Choroid plexus epithelial cell (primary cell): ENCODE data around the gene ABCB11.

Experiments used
- DNase-seq: peaks from one replicate; pipeline ENCODE4 v3.0.0-alpha.2; 2010; ENCODE audit warnings: low read depth
- H3K4me3 ChIP-seq: 2 replicates; pipeline ENCODE4 v1.5.1; 2011; ENCODE audit warnings: low read depth, mild to moderate bottlenecking, control low read depth, low read length, moderate library complexity
- TF ChIP-seq, protein P1 (sequence below): conservative IDR thresholded peaks from 2 replicates; pipeline ENCODE4 v1.5.1; 2011; ENCODE audit warnings: low read depth, mild to moderate bottlenecking, control low read depth, inconsistent platforms, low read length, moderate library complexity

The ABCB11 gene

DNA sequence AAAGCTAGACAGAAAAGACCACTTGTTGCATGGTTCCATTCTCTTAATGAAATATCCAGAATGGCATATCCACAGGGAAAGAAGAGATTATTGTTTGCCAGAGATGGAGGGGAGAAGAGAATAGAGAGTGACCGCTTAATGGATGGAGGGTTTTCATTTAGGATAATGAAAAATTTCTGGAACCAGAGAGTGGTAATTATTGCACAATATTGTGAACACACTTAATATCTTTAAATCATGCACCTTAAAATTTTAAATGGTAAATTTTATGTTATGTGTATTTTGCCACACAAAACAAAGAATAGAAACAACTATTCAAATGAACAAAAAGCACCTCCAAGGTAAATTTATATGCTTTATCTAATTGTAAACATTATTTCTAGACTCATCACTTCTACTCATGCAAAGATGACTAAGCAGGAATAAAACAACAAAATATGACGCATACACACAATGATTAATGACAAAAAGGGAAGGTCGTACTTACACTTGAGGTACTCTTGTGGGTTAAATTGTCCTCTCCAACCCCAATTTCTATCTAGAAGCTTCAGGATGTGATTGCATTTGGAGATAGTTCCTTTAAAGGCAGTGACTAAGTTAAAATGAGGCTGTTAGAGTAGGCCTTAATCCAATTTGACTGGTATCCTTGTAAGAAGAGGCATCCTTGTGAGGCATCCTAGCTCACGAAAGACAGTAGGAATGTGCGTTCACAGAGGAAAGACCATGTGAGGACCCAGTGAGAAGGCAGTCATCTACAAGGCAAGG, 19.5 kb upstream of the ABCB11 start:
- peak; percentile 20 for DNase-seq
- H3K4me3 ChIP-seq = no peak overlapping the region
- TF ChIP-seq, protein P1, sequence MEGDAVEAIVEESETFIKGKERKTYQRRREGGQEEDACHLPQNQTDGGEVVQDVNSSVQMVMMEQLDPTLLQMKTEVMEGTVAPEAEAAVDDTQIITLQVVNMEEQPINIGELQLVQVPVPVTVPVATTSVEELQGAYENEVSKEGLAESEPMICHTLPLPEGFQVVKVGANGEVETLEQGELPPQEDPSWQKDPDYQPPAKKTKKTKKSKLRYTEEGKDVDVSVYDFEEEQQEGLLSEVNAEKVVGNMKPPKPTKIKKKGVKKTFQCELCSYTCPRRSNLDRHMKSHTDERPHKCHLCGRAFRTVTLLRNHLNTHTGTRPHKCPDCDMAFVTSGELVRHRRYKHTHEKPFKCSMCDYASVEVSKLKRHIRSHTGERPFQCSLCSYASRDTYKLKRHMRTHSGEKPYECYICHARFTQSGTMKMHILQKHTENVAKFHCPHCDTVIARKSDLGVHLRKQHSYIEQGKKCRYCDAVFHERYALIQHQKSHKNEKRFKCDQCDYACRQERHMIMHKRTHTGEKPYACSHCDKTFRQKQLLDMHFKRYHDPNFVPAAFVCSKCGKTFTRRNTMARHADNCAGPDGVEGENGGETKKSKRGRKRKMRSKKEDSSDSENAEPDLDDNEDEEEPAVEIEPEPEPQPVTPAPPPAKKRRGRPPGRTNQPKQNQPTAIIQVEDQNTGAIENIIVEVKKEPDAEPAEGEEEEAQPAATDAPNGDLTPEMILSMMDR = no peak

DNA sequence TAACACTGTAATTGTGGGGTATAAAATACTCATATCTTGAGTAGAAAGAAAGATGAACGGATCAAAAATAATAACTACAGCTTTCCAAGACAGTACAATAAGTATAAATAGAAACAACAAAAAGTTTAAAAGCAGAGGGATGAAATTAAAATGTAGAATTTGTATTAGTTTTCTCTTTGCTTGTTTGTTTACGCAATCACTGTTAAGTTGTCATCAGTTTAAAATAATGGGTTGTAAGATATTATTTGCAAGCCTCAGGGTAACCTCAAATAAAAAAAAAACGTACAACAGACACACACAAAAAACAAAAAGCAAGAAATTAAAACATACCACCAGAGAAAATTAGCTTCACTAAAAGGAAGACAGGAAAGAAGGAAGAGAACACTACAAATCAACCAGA, 18.0 kb upstream of the ABCB11 start:
- no peak overlapping the region for H3K4me3 ChIP-seq
- TF ChIP-seq, protein P1 = no peak
- no peak for DNase-seq

DNA sequence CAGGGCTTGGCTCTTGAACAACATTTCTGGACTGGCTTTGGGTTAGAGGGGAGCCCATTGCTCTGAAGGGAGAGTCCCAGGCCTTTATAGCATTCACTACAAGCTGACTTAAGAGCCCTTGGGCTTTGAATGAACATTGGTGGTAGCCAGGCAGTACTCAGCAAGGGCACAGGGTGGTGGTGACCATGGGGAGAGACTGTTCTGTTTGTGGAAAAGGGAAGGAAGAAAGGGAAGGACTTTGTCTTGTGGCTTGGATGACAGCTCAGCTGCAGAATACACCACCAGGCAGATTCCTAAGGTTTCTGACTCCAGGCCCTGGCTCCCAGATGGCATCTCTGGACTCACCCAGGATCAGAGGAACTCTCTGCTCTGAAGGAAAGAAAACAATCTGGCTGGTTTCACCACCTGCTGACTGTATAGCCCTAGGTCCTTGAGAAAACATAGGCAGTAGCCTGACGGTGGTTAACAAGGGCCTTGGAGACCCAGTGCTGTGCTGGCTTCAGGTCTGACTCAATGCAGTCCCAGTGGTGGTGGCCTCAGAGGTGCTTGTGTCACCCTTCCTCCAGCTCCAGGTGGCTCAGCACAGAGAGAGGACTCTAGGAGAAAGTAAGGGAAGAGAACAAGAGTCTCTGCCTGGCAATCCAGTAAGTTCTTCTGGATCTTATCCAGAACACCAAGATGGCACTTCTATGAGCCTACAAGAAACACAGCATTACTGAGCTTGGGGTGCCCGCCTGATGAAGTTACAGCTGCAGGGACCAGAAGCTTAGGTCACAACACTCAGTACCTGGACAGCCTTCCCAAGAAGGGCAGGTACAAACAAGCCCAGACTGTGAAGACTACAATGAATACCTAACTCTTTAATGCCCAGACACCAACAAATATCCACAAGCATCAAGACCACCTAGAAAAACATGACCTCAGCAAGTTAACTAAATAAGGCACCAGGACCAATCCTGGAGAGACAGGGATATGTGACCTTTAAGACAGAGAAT, 16.4 kb upstream of the ABCB11 start:
- DNase-seq = no peak
- TF ChIP-seq, protein P1 = no peak

DNA sequence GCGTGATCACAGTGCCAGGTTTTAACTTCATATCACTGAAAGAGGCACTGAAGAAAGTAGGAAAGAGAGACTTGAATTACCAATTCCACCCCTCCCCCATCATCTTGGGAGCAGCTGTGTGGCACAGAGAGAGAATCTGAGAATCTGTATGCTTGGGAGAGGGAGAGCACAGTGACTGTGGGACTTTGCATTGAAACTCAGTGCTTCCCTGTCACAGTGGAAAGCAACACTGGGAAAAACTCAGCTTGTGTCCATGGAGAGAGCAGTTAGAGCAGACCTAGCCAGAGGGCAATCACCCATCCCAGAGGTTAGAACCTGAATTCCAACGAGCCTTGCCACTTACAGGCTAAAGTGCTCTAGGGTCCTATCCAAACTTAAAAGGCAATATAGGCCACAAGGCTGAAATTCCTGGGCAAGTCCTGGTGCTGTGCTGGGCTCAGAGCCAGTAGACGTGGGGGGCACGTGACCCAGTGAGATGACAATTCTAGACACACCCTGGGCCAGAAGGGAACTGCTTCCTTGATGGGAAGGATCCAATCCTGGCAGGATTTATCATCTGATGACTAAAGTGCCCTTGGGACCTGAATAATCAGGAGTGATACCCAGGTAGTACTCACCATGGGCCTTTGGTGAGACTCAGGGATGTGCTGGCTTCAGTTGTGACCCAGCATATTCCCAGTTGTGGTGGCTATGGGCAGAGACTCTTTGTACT, 15.5 kb upstream of the ABCB11 start:
- TF ChIP-seq, protein P1 = no peak
- H3K4me3 ChIP-seq = no peak overlapping the region
- no peak for DNase-seq

More for the DNA sequence above, 16.4 kb upstream of the ABCB11 start:
- H3K4me3 ChIP-seq = no peak overlapping the region

DNA sequence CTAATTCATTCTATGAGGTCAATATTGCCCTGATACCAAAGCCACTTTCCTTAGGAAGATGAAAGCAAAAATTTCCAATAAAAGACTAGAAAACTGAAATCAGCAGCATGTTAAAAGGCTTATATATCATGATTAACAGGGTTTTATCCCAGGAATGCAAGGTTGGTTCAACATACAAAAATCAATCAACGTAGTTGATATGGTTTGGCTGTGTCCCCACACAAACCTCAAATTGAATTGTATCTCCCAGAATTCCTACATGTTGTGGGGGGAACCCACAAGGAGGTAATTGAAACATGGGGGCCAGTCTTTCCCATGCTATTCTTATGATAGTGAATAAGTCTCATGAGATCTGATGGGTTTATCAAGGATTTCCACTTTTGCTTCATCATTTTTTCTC, 11.7 kb upstream of the ABCB11 start:
- no peak for DNase-seq
- H3K4me3 ChIP-seq = no peak overlapping the region
- TF ChIP-seq, protein P1 = no peak

DNA sequence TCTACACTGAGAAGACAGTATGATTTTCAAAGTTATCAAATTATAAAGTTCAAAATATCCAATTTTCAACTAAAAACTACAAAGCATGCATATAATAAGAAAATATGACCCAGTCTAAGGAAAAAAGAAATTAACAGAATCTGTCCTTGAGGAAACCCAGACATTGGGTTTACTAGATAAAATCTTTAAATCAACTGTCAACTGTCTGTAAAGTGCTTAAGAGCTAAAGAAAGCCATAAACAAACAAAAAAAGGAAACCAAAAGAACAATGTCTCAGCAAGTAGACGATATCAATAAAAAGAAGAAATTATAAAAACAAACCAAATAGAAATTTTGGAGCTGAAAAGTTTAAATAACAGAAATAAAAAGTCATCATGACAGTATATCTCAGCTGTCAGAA, 10.5 kb upstream of the ABCB11 start:
- TF ChIP-seq, protein P1 = no peak
- no peak overlapping the region for H3K4me3 ChIP-seq
- DNase-seq = no peak
